RWPE1 (cell line): ENCODE data around the gene GABRB1.

Experiments
- CTCF ChIA-PET: fragments of 350-600 bp; sonication (Branson Sonifier 250); formaldehyde crosslinking; extraction: SDS; loops from one replicate; lab custom pipeline; 2021; lab: Yijun Ruan, JAX
- POLR2A ChIA-PET: fragments of 400-600 bp; formaldehyde crosslinking; extraction: SDS; loops from one replicate; lab custom pipeline; 2020; ENCODE audit warnings: antibody characterized with exemption; ENCODE audit not compliant: low non-redundant PET; lab: Yijun Ruan, JAX
- DNase-seq: peaks from one replicate; pipeline ENCODE4 v3.0.0; 2012; ENCODE audit warnings: low spot score
- H3K27ac ChIP-seq: fragments of 450-650 bp; 2 replicates; pipeline ENCODE4 v1.5.1; 2017
- TF ChIP-seq, protein P1 (sequence below): fragments of 450-650 bp; conservative IDR thresholded peaks from 2 replicates; pipeline ENCODE4 v1.5.1; 2017; ENCODE audit warnings: low read depth, mild to moderate bottlenecking

Gene GABRB1

DNA sequence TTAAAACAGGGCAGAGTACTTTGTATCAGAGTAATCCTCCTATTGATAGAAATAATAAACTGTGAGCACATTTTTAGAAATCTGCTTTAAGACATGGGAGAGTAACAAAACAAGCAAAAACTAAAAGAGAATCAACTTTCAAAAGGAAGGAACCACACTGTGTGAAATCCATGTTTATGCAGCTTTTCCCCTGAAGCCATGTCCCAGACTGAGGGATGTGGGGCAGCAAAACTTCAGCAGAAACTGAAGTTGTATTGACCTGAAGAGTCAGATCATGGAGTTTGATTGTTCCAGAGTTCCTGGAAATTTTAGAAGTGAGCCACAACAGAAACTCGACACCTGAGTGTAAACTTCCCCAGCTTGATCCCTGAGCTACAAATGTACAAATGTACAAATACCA is 378.9 kb downstream of the GABRB1 start:
- POLR2A ChIA-PET: no interaction called here
- CTCF ChIA-PET: interaction anchor here (0.6 kb wide), 1 partner anchor 42 kb away, joined by 4 read pairs; no protein-coding TSS in a partner anchor
- H3K27ac ChIP-seq: no peak overlapping the region
- no peak for DNase-seq
- TF ChIP-seq, protein P1, sequence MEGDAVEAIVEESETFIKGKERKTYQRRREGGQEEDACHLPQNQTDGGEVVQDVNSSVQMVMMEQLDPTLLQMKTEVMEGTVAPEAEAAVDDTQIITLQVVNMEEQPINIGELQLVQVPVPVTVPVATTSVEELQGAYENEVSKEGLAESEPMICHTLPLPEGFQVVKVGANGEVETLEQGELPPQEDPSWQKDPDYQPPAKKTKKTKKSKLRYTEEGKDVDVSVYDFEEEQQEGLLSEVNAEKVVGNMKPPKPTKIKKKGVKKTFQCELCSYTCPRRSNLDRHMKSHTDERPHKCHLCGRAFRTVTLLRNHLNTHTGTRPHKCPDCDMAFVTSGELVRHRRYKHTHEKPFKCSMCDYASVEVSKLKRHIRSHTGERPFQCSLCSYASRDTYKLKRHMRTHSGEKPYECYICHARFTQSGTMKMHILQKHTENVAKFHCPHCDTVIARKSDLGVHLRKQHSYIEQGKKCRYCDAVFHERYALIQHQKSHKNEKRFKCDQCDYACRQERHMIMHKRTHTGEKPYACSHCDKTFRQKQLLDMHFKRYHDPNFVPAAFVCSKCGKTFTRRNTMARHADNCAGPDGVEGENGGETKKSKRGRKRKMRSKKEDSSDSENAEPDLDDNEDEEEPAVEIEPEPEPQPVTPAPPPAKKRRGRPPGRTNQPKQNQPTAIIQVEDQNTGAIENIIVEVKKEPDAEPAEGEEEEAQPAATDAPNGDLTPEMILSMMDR: no peak

DNA sequence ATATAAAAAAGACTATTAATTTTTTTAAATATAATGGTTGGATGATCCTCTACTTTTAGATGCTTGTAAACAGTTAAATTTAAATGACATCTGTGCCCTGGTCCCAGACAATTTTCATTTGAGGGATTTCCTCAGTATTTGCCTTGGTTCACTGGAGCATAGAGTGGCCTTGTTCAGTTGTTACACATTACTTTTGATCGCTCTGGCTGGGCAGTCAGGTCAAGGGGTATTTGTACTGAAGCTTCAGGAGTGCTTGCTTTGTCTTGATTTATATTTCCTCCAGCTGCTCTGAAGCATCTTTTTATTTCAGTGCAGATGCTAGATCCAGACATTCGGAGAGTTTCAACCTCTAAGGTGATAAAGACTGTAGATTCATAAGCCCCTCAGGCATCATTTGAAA is 382.2 kb downstream of the GABRB1 start:
- H3K27ac ChIP-seq: no peak overlapping the region
- POLR2A ChIA-PET: no interaction called here
- CTCF ChIA-PET: interaction anchor here (0.6 kb wide), 1 partner anchor 58 kb away, joined by 3 read pairs; no protein-coding TSS in a partner anchor
- no peak for DNase-seq
- TF ChIP-seq, protein P1: no peak

DNA sequence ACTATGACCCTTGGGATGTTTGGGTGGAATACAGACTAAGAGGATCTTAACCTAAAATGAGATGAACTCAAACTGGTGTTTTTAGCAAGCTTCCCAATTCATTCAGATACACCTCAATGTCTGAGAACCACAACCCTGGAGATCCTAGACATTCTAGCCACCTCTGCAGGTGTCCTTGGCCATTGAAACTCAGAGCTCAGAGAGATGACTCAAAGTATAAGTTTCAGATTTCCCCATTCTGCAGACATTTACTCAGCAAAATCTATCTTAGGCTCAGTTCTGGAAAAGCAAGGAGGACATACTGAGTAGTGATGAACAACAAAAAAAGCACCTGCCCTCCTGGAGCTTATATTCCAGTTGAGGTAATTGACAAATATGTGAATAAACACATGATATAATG is 384.4 kb downstream of the GABRB1 start:
- no peak overlapping the region for H3K27ac ChIP-seq
- DNase-seq: no peak
- TF ChIP-seq, protein P1: no peak
- ChIA-PET CTCF (interaction anchor here (0.6 kb wide), 2 partner anchors 102 to 257 kb away, joined by 3 read pairs; no protein-coding TSS in a partner anchor), POLR2A (no interaction called here)

DNA sequence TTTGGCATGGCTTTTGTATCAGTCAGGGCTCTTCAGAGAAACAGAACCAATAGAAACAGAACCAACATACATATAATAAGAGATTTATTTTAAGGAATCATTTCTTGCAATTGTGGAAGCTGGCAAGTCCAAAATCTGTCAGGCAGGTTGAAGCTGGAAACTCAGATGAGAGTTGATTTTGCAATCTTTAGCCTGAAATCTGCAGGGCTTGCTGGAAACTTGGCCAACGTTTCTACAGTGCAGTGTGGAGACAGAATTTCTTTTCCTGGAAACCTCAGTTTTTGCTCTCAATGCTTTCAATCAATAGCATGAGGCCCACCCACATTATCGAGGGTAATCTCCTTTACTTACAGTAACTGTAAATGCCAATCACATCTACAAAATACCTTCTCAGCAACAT is 386.8 kb downstream of the GABRB1 start:
- DNase-seq: no peak
- ChIA-PET CTCF (no interaction called here), POLR2A (no interaction called here)
- TF ChIP-seq, protein P1: no peak
- no peak overlapping the region for H3K27ac ChIP-seq

DNA sequence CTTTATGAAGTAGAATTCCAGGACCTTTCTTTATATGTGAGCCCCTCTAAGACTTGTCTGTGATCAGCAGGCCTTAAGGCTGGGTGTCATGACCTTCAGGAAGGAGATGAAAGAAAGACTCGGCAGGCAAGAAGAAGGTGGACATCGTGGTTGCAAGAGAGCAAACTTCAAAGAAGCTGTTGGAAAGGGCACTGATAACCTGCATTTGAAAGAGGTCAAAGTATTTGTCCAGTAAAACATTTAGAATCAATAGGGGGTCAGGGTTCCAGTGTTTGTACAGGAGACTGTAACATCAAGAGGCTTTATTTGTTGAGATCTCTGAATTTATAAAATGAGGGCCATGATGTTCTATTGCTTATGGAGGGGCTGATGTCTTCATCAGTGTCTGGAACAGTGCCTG is 387.9 kb downstream of the GABRB1 start:
- CTCF ChIA-PET: no interaction called here
- H3K27ac ChIP-seq: no peak overlapping the region
- TF ChIP-seq, protein P1: no peak
- POLR2A ChIA-PET: no interaction called here
- DNase-seq: no peak

DNA sequence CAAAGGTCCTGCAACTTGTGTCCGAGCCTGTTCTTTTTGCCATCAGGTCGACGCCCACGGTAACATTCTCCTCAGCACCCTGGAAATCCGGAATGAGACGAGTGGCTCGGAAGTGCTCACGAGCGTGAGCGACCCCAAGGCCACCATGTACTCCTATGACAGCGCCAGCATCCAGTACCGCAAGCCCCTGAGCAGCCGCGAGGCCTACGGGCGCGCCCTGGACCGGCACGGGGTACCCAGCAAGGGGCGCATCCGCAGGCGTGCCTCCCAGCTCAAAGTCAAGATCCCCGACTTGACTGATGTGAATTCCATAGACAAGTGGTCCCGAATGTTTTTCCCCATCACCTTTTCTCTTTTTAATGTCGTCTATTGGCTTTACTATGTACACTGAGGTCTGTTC is 394.3 kb downstream of the GABRB1 start:
- TF ChIP-seq, protein P1: no peak
- H3K27ac ChIP-seq: no peak overlapping the region
- no peak for DNase-seq
- ChIA-PET POLR2A (no interaction called here), CTCF (interaction anchor here (1.2 kb wide), 1 partner anchor 29 kb away, joined by 5 read pairs; no protein-coding TSS in a partner anchor)

DNA sequence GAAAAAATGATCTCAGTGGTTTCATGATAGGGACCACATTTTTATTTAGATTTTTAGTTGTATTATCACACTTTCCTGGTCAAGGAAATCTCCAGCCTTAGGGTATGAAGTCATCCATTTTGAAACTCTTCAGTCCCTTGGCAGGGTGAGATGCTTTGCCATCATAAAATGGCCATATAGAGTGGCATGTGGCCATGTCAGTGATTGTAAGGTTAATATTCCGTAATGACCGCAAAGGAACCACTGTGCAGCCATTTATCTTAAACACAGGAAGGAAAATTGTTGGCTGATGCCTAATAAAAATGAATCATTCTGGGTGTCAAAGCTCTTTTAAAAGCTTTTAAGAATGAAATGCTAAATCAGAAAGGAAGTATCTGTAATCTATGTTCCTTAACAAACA is 396.6 kb downstream of the GABRB1 start:
- H3K27ac ChIP-seq: no peak overlapping the region
- POLR2A ChIA-PET: no interaction called here
- CTCF ChIA-PET: no interaction called here
- DNase-seq: no peak
- TF ChIP-seq, protein P1: no peak
